ENCODE data around the gene WIZ.

WIZ gene

DNA sequence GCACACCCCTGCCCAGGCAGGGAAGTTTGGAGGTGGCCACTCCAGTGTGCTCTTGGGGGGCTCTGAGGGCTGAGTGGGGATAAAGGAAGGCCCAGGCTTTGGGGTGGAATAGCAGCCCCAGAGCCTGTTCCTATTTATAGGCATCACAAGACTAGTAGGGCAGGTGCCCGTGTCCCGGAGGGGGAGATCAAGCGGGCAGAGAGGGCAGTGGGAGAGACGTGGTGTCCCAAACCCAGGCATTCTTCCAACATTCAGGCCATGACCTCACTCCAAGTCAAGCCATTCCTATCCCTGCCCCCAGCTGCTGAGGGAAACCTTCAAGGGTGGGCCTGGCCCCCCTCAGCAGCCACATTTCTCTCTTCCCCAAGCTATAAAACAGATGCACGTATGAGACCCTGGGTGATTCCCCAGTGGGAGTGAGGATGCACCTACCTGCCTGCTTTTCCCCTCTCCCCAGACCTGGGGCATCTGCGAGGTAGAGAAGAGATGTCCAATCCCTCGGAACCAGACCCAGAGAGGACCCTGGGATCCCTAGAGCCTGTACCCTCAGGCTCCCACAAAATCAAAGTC, 3.9 kb downstream of the WIZ start:
- DNase-seq (ENCODE audit: low read depth): no peak

DNA sequence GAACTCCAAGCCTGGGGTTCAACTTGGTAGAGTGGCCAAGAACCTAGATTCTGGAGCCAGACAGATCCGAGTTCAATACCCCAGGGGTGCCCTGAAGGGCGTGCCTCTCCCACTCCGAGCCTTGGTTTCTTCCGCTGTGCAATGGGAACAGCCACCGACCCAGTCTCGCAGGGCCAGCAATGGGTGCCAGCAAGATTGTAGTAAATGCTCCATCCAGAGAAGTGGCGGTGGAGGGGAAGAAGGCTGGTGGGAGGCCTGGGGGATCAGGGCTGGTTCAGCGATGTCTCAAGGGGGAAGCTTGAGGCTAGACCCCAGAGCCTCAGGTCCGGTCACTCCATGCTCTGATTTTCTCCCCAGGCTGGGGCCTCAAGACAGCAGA, 4.5 kb downstream of the WIZ start:
- no peak for DNase-seq (ENCODE audit: low read depth)

DNA sequence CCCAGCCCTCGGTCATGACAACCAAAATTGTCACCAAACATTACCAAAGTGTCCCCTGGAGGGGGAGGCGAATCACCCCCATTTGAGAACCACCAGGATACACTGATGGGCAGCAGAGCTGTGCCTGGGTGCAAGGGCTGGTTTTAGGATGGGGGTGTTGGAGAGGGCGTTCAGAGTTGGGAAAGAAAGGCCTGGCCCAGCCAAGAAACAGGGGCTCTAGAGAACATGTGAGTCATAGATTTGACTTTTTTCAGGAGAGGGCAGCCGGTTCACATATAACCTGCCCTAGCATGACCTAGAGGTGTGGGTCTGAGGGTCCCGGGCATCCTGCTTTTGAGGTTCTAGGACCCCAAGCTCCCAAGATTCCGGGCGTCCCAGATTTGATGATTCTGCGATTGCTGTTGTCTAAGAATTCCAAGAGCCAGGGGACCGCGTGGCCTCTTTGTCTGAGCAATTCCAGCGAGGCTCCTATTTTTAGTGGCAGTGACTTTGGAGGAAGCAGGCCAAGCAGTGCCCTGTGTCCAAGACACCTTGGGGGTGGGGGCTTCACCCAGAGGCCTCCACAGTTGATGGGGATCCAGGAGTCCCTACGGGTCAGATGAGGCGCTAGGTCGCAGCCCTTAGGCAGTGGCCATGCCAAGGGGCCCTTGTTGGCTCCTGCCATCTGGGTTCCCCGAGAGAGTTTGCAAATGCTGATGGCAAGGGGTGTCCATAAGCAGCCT, 5.1 kb downstream of the WIZ start:
- DNase-seq (ENCODE audit: low read depth): no peak

DNA sequence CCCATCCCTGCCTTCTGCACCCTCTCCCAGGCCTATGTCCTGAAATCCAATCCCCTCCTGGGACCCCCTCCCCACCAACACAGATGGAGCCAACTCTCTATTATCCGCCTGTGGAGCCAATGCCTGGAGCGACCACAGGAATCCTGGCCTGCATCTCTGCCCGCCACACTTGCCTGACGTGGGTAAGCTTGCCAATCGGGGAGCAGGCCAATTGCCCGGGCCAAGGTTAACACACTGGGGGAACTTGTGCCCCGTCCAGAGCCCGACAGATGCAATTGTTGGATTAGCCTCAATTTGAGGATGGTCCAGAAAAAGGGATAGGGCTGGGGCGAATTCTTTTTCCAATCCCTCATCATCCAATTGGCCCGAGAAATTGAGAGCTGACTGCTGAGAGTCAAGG, 5.9 kb downstream of the WIZ start:
- DNase-seq (ENCODE audit: low read depth): no peak

DNA sequence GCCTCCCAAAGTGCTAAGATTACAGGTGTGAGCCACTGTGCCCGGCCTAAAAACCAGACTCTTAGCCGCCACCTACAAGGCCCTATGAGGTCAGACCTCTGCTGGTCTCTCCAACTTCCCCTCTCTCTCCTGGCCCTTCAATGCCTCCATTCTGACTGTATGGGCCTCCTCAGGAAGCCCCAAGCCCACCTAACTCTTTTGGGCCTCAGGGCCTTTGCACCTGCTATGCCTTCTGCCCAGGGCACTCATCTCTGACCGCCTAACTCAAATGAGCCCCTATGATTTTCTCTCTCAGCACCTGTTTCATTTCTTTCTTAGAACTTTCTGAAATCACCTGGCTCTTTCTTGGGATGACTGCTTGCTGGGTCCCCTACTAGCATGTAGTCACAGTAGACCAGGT, 6.4 kb downstream of the WIZ start:
- DNase-seq (ENCODE audit: low read depth): no peak

DNA sequence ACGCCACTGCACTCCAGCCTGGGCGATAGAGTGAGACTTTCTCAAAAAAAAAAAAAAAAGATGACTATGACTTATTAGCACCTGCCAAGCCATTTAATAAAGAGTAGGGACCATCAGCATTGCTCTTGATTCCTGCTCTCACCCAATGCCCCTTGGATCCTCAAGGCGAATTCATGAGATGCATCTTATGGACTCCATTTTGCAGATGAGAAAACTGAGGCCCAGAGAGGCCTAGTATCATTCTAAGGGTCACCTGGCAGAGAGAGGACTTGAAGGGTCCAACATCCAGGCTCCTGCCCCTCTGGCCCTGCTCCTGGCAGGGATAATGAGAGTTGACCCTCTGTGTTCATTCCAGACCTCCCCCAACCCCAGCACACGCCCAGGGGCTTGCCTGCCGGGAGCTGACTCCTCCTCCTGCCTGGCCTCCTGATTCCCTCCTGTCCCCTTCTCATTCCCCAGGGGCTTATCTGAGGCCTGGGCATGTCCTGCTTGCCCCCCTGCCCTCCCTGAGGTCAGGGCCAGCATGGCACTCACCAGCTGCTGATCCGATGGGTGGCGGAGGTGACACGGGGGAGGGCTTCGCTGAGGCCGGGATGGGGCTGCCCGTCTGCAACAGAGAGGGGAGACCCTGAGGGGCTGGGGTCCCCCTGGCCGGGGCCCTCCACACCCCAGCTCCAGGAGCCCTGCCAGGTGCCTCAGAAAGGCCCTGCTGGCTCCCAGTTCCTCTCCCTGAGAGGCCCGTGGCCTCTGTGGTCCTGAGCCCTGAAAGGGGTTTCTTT, 7.4 kb downstream of the WIZ start:
- DNase-seq (ENCODE audit: low read depth): no peak

DNA sequence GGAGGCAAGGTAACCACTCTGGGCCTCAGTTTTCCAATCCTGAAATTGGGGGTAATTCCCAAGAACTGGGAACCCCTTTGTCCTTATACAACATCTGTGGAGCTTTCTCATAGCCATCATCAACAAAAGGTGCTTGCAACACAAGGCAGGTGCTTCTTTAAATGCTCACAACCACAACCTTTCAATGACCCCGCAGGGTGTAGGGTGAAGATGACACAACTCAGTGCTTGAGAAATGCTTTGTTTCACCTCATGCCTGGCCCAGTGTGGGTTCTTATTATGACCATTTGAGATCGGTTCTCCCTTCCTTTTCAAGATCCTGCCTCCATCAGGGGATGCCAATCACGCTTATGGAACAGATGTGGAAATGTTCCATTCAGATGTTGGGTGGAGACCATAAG, 8.4 kb downstream of the WIZ start:
- DNase-seq (ENCODE audit: low read depth): no peak

DNA sequence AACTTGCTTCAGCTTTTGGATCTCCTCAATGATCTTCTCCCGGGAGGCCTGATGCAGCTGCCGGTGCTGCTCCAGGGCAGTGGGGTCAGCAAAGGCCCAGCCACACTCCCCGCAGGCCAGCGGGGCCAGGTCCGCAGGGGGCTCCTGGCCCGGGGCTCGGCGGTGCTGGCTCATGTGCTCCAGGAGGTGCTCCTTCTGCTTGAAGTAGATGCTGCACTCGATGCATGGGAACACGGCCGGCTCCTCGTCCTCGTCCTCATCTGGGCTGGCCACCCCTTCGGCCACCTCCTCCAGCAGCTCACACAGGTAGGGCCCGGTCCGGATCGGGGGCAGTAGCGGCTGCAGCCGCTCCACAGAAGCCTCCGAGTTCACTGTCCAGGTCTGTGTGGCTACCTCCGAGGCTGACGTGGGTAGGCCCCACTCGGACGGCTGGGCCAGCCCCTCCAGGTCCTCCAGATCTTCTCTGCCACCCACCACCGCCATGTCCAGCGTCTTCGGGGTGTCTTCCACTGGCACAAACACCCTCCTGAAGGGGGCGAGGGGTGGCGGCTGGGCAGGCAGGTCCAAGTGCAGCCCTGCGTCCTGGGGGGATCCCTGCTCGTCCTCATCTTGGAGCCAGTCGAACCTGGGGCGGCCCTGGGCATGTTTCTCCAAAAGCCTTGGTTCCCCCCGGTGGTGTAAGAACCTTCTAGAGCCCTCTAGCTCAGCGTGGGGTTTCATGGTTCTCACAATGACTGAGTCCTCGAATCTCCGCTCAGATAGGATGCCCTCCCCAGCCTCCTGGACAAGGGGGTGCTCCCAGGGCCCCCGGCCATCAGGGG, 9.7 kb downstream of the WIZ start:
- DNase-seq (ENCODE audit: low read depth): no peak

DNA sequence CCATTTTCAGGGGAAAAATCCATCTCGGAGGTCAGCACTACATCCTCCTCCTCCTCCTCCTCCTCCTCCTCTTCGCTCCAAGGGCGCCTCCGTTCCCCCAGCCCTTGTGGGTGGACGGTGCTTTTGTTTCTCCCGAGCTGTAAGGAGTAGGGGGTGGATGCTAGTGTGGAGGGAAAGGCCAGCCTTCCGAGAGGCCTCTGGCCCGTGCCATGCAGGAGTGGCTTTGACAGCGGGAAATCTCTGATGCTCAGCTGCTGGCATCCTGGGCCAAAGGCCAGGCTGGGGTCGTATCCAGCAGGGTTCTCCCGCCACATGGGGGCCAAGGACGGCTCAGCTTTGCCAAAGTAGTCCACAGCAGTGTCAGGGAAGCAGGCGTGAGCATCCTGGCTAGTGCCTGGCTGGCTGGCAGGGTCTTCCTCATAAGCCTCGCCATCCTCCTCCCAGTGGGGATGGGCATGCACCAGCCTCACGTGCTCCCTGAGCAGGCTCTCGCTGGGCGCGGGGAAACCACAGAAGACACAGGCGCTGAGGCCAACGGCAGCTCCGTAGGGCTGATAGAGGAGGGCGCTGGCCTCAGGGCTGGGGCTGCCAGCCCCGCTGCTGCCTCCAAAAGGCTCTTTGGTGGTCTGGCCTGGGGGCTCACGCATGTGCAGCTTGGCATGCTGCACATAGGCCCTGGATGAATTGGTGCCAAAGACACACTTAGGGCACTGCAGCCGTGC, 10.5 kb downstream of the WIZ start:
- DNase-seq (ENCODE audit: low read depth): no peak

DNA sequence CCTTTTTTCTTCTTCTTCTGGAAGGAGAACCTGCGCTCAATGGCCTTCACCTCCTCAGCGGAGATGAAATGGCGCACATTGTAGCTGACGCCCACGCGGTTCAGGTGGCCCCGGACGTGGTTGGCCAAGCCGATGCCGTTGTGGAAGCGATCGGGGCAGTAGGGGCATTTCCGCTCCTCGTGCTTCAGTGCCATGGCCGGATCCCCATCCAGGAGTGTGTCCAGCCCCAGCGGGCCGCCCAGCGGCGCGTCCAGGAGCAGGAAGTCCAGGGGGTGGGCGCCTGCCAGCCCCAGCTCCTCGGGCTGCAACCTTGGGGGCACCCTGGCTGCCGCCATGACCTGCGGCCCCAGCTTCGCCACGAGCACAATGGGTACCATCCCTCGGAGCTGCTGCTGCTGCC, 11.2 kb downstream of the WIZ start:
- no peak for DNase-seq (ENCODE audit: low read depth)

DNA sequence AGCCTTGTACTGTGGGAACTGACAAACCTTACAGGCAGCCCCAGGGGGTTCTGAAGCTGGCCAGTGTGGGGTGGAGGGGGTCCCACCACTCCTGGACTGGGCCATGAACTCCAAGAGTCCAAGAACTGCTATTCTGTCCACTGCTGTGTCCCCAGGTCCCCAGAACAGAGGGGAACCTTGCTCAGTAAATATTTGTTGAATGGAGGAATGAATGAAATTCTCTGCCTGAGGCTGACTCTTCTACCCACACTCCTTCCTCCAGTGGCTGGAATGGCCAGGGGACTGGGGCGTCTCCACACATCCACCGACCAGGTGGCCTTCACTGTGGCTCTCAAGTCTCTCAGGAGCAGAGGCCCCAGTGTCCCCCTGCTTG, 11.6 kb downstream of the WIZ start:
- no peak for DNase-seq (ENCODE audit: low read depth)

DNA sequence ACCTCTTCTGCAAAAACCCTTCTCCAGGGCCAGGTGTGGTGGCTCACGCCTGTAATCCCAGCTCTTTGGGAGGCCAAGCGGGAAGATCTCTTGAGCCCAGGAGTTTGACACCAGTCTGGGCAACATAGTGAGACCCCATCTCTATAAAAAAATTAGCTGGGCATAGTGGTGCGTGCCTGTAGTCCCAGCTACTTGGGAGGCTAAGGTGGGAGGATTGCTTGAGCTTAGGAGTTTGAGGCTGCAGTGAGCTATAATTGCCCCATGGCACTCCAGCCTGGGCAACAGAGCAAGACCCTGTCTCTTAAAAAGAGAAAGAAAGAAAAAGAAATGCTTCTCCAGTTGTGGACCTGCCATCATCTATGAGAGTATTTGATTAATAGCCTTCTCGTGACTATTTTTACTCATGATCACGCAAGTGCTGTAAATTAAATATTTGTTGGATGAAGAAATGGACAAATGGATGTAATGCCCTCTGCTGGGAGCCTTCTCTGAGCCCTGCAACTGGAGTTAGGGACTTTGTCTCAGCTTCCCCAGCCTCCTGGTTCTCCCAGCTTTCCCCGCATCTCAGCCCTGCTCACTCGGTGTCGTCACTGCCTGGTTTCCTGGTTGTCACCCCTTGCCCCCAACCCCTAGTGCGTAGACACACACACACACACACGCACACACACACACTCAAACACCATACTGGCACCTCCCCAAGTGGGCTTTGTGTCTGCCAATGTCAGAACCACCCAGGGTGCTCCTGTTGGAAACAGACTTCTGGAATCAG, 12.2 kb downstream of the WIZ start:
- DNase-seq (ENCODE audit: low read depth): peak; percentile 34

DNA sequence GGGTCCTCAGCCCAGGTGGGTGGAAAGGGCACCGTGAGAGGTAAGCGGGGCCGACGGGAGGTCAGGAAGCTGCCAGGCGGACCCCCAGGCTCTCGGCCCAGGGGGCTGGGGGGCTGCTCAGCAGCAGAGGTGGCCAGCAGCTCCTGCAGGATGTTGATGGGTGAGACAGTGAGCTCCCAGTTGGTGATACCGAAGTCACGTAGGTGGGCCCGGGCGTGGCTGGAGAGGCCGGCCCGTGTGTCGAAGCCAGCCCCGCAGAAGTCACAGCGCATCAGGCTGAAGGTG, 13.0 kb downstream of the WIZ start:
- DNase-seq (ENCODE audit: low read depth): no peak

DNA sequence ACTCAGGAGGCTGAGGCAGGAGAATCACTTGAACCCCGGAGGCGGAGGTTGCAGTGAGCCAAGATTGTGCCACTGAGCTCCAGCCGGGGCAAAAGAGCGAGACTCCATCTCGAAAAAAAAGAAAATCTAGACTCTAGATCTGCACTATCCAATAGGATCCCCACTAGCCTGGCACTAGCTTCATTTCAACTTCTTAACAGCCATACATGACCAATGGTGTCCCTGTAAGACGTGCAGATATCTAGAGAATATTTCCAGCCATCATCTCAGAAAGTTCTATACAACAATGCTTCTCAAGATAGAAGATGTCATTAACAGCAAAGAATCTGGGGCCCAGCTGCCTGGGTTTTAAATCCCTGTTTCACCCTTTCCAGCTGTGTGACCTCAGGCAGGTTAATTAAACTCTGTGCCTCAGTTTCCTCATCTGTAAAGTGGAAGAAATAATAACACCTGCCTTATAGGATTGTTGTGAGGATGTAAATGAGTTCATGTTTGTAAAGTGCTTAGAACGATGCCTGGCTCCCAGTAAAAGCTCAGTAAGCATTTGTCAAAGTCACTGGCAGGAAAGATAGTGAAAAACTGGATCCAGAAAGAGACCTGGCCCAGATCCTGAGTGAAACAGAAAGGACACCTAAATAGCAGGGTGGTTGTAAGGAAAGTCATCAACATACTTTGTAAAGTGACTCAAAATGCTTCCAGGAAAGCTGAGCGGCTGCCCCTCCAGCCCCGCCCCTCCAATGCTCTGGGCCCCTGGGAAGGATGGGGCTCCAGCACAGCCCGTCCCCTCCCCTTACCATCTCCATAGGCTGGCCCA, 13.5 kb downstream of the WIZ start:
- DNase-seq (ENCODE audit: low read depth): no peak

DNA sequence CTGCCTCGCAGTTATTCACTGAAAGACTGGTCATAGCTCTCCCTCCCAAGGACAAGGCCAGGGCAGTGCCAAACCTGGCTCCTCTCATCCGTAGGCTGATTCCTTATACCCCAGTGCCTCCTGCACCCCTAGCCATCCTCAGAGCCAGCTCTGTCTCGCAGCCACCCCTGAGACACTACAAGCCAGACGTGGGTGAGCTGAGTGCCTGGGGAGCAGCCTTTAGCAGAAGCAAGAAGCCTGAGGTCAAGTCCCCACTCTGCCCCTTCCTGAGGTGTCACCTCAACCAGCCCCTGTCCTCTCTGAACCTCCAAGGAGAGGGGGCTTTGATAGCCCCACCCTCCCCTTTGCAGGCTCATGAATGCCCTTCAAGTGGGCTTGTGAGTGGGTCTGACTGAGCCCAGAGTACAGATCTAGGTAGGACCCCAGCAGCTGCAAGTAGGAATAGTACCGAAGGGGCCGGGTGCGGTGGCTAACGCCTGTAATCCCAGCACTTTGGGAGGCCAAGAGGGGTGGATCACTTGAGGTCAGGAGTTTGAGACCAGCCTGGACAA, 16.2 kb downstream of the WIZ start:
- DNase-seq (ENCODE audit: low read depth): no peak

DNA sequence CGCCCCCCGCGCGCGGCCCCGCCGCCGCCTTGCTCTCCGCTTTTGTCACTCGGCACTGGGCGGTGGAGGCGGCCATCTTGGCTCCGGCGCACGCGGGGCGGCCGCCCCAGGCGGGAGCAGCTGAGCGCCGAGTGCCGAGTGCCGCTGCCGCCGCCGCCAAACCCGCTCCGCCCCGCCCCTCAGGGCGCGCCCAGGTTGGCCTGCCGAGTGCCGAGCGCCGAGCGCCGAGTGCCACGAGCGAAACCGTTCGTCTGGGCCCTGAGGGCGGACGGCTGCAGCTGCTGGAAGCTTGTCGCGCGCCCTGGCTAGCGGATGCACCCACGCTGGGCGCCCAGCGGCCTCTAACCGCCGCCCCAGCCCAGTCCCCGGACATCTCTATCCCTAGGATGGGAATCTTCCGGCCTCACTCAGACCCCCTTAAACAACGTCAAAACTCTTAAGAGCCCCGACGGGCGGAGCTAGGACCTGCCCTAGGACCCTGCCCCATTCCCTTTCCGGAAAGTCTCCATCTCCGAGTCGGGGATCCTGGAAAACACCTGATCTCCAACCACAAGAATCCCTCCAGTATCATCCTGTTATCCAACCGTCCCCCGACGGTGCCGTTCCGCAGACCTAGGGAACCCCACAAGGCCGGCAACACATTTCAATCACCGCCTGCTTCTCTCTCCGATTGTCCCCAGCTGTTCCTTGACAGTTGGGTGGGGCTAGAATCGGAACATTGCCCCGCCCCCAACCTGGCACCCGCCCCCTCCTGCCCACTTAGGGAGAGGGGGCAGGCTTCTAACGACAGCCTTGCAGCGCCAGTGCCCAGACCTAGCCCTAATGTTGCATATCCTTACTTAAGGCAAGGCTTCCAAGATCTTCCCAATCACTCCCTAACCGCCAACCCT, 16.9 kb downstream of the WIZ start:
- peak; percentile 47 for DNase-seq (ENCODE audit: low read depth)

DNA sequence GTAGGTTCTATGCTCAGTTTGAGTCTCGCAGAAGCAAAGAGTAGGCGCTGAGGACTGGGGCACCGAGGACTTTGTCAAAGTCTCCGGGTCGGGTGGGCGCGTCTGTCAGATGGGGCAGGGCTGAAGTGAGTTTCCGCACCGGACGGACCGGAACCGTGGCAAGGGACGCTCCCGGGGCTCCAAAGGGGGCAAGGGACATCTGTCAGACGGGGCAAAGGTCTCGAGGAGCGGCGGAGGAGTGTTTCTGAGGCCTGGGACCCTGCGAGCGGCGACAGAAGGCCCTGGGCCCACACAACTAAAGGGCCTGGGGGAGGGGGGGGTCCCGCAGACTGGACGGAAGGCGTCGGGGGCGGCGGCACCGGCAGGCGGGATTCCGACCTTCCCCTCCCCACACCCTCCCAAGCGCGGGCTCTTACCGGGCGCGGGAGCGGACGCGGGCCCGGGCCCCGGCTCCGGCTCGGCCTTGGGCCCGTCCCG, 17.7 kb downstream of the WIZ start:
- no peak for DNase-seq (ENCODE audit: low read depth)

DNA sequence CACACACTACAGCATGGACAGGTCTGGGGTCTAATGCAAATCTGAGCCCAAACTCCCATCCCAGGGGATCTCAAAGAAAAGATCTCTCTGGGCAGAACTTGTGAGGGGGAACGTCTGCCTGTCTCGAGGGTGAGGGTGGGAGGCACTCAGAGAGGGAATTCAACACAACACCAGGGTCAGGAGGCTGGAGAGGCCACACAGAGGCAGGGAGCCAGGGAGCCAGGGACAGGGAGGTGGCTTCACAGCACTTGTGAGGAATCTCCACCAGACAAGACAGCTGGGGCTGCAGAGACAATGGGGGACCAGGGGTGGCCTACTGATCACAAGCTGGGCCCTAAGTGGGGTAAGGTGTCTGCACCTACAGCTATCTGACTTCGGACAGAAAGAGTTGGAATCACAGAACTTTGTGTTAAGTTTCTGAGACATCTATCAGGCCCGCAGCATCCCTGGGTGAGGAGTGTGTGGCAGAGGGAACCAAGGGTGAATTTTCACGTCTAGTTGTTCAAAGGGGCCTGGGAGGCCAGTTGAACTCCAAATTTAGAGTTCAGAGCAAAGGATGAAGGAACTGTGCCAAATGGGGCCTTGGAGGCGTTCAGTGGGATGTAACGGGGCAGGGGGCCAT, 18.2 kb downstream of the WIZ start:
- DNase-seq (ENCODE audit: low read depth): no peak
